H1 (cell line): Measurements from ENCODE around the gene NDRG2. TPM values are rescaled to one million over a fixed set of nuclear protein-coding genes. Genes with fewer than 3 reads are reported as not detected.

Experiments
- CTCF ChIA-PET: fragments of 300-600 bp; sonication (Branson Sonifier 250); formaldehyde crosslinking; loops from one replicate; lab custom pipeline; 2021; ENCODE audit not compliant: partially characterized antibody; lab: Charles Lee
- POLR2A ChIA-PET: fragments of 300-600 bp; sonication (Branson Sonifier 250); formaldehyde crosslinking; loops from one replicate; lab custom pipeline; 2021; ENCODE audit warnings: inconsistent platforms; ENCODE audit not compliant: partially characterized antibody; lab: Charles Lee
- DNase-seq, 2 experiments: peaks; one replicate each; pipeline versions ENCODE4 v3.0.0 to v3.0.0-alpha.2; 2010 to 2022; ENCODE audit warnings: low spot score in 2 of 2, low read depth in 1 of 2, mixed read lengths in 1 of 2
- FAIRE-seq: peaks from 2 replicates; lab custom pipeline; 2011; peaks lifted over from hg19 to GRCh38; lab: Jason Lieb, UNC
- H2AFZ ChIP-seq: 2 replicates; pipeline ENCODE4 v1.8.1; 2012; ENCODE audit warnings: low read length, inconsistent platforms
- H2AK5ac ChIP-seq: 2 replicates; pipeline ENCODE4 v1.6.1; 2013; ENCODE audit warnings: low read depth, low read length
- H2BK120ac ChIP-seq: replicated peaks from 2 replicates; pipeline ENCODE3; 2013; ENCODE audit warnings: low read depth, low read length, inconsistent platforms
- H2BK12ac ChIP-seq: 2 replicates; pipeline ENCODE4 v1.6.1; 2013; ENCODE audit warnings: low read depth, low read length
- H2BK15ac ChIP-seq: 2 replicates; pipeline ENCODE4 v1.6.1; 2013; ENCODE audit warnings: low read length
- H2BK20ac ChIP-seq: 2 replicates; pipeline ENCODE4 v1.6.1; 2013; ENCODE audit warnings: low read length
- H2BK5ac ChIP-seq: 2 replicates; pipeline ENCODE4 v1.6.1; 2013; ENCODE audit warnings: low read depth, low read length
- H3K14ac ChIP-seq: 2 replicates; pipeline ENCODE4 v1.6.1; 2013; ENCODE audit warnings: inconsistent platforms; ENCODE audit not compliant: insufficient read length
- H3K18ac ChIP-seq: 2 replicates; pipeline ENCODE4 v1.6.1; 2013; ENCODE audit warnings: low read length; ENCODE audit errors: extremely low read depth
- H3K23ac ChIP-seq: 2 replicates; pipeline ENCODE4 v1.6.1; 2013; ENCODE audit warnings: inconsistent platforms; ENCODE audit not compliant: insufficient read length
- H3K23me2 ChIP-seq: 2 replicates; pipeline ENCODE4 v1.6.1; 2013; ENCODE audit warnings: low read depth, low read length
- H3K27ac ChIP-seq: 2 replicates; pipeline ENCODE4 v1.6.1; 2011; ENCODE audit warnings: low read depth, low read length, inconsistent platforms
- H3K27me3 ChIP-seq, 4 experiments: replicated peaks in 1 of 4; 1 replicate in 1 of 4; 2 replicates in 3 of 4; pipeline versions ENCODE4 v1.6.1 to v1.8.1; 2011 to 2013; ENCODE audit warnings: low read length in 3 of 4, mild to moderate bottlenecking in 3 of 4, inconsistent platforms in 2 of 4, mixed read lengths in 2 of 4, moderate library complexity in 1 of 4; ENCODE audit not compliant: control insufficient read depth in 3 of 4, insufficient read depth in 3 of 4; ENCODE audit errors: extremely low read depth in 1 of 4
- H3K36me3 ChIP-seq, 4 experiments: 2 replicates each; pipeline versions ENCODE4 v1.6.1 to v1.8.1; 2011 to 2013; ENCODE audit warnings: mild to moderate bottlenecking in 4 of 4, low read length in 3 of 4, moderate library complexity in 2 of 4, control low read depth in 1 of 4, inconsistent platforms in 1 of 4; ENCODE audit not compliant: insufficient read depth in 4 of 4, control insufficient read depth in 2 of 4
- H3K4ac ChIP-seq: replicated peaks from 2 replicates; pipeline ENCODE3; 2013; ENCODE audit warnings: low read length, low read depth, mixed read lengths, inconsistent platforms; ENCODE audit not compliant: insufficient read length
- H3K4me1 ChIP-seq, 4 experiments: replicated peaks in 1 of 4; 1 replicate in 1 of 4; 2 replicates in 3 of 4; pipeline versions ENCODE4 v1.6.1 to v1.8.1; 2011 to 2013; ENCODE audit warnings: low read length in 3 of 4, inconsistent platforms in 2 of 4, mixed read lengths in 1 of 4; ENCODE audit not compliant: insufficient read depth in 4 of 4, control insufficient read depth in 3 of 4
- H3K4me2 ChIP-seq, 2 experiments: 2 replicates each; pipeline versions ENCODE4 v1.6.1 to v1.8.1; 2011 to 2013; ENCODE audit warnings: low read depth in 2 of 2, low read length in 2 of 2, control low read depth in 1 of 2, inconsistent platforms in 1 of 2, mild to moderate bottlenecking in 1 of 2; ENCODE audit not compliant: insufficient read depth in 1 of 2
- H3K4me3 ChIP-seq, 4 experiments: fragments of 200-600, 300-600 bp in 1 of 4; sonication (generic), shearing (Covaris generic), sonication (Bioruptor Twin) in 1 of 4; 2 replicates each; pipeline versions ENCODE4 v1.5.1 to v1.8.1; 2011 to 2016; ENCODE audit warnings: low read length in 4 of 4, low read depth in 3 of 4, control low read depth in 2 of 4, inconsistent platforms in 2 of 4, mild to moderate bottlenecking in 2 of 4, mixed read lengths in 1 of 4, moderate library complexity in 1 of 4; ENCODE audit not compliant: insufficient read depth in 2 of 4; ENCODE audit errors: extremely low read depth in 1 of 4
- H3K56ac ChIP-seq: replicated peaks from 2 replicates; pipeline ENCODE3; 2013; ENCODE audit warnings: low read depth, mild to moderate bottlenecking, mixed read lengths, low read length, inconsistent platforms; ENCODE audit not compliant: insufficient read length
- H3K79me1 ChIP-seq: 2 replicates; pipeline ENCODE4 v1.6.1; 2013; ENCODE audit warnings: low read depth, low read length, control low read depth
- H3K79me2 ChIP-seq, 2 experiments: 2 replicates each; pipeline versions ENCODE4 v1.6.1 to v1.8.1; 2012 to 2013; ENCODE audit warnings: low read length in 2 of 2, mild to moderate bottlenecking in 2 of 2, inconsistent platforms in 1 of 2; ENCODE audit not compliant: insufficient read depth in 2 of 2, control insufficient read depth in 1 of 2
- H3K9ac ChIP-seq, 4 experiments: replicated peaks in 1 of 4; 1 replicate in 1 of 4; 2 replicates in 3 of 4; pipeline versions ENCODE4 v1.6.1 to v1.8.1; 2011 to 2013; ENCODE audit warnings: low read depth in 3 of 4, low read length in 3 of 4, control low read depth in 2 of 4, mild to moderate bottlenecking in 2 of 4, moderate library complexity in 2 of 4, inconsistent platforms in 1 of 4; ENCODE audit errors: extremely low read depth in 1 of 4
- H3K9me3 ChIP-seq, 2 experiments: 2 replicates each; pipeline versions ENCODE4 v1.6.1 to v1.8.1; 2012 to 2013; ENCODE audit warnings: mild to moderate bottlenecking in 2 of 2, moderate library complexity in 2 of 2, control low read depth in 1 of 2, inconsistent platforms in 1 of 2, low read depth in 1 of 2, low read length in 1 of 2, mixed read lengths in 1 of 2; ENCODE audit not compliant: insufficient read depth in 2 of 2
- H4K20me1 ChIP-seq, 2 experiments: replicated peaks in 1 of 2; 2 replicates each; pipeline versions ENCODE3 to v1.8.1; 2011 to 2013; ENCODE audit warnings: inconsistent platforms in 2 of 2, low read length in 2 of 2, mild to moderate bottlenecking in 1 of 2; ENCODE audit not compliant: insufficient read depth in 2 of 2, control insufficient read depth in 1 of 2
- H4K5ac ChIP-seq: 2 replicates; pipeline ENCODE4 v1.6.1; 2013; ENCODE audit warnings: low read length, low read depth, mixed read lengths, inconsistent platforms; ENCODE audit not compliant: insufficient read length
- H4K8ac ChIP-seq: 2 replicates; pipeline ENCODE4 v1.8.0; 2013; ENCODE audit warnings: mild to moderate bottlenecking, moderate library complexity, low read length, inconsistent platforms; ENCODE audit not compliant: insufficient read depth; ENCODE audit errors: extremely low read depth
- H4K91ac ChIP-seq: replicated peaks from 2 replicates; pipeline ENCODE3; 2013; ENCODE audit warnings: low read length, mixed read lengths, inconsistent platforms; ENCODE audit not compliant: insufficient read length
- JUN ChIP-seq: IDR thresholded peaks from 2 replicates; pipeline ENCODE4 v1.6.1; 2011; ENCODE audit warnings: low read depth, mild to moderate bottlenecking, improper control_type of control experiment, low read length
- NRF1 ChIP-seq: IDR thresholded peaks from 2 replicates; pipeline ENCODE4 v1.6.1; 2011; ENCODE audit warnings: mild to moderate bottlenecking, low read depth, low read length, improper control_type of control experiment
- WGBS, 2 experiments: shearing (Covaris generic) in 1 of 2; methylation state at CpG; one replicate each; pipeline versions ENCODE4 v1.1.6 to v1.1.7; 2013 to 2015; ENCODE audit warnings: low lambda C conversion rate in 2 of 2, mixed read lengths in 2 of 2, inconsistent platforms in 1 of 2, low coverage in 1 of 2, missing lambda C conversion rate in 1 of 2; ENCODE audit not compliant: insufficient replicate concordance in 2 of 2, insufficient coverage in 1 of 2, insufficient read length in 1 of 2; ENCODE audit errors: extremely low coverage in 1 of 2, missing lambda C conversion rate in 1 of 2; 5-methylcytosine and 5-hydroxymethylcytosine counted together
- polyA plus RNA-seq, 7 experiments: library from polyadenylated mRNA; depleted of rRNA in 3 of 7; stranded (reverse) in 5 of 7; unstranded in 2 of 7; fragments of >200 nt in 5 of 7; fragments of 200-250 nt in 2 of 7; gene quantifications; 1 replicate in 5 of 7; 2 replicates in 1 of 7; 4 replicates in 1 of 7; pipeline versions ENCODE4 v1.2.1 to v1.2.3, GENCODE V29; 2011 to 2013; ENCODE audit warnings: missing spikeins in 2 of 7, mixed read lengths in 2 of 7
- total RNA-seq: library from RNA; stranded (reverse); fragmentation: NEBNext Ultra II Directional; extraction: Animal tissue kit (Norgen Biotek cat#: 25700); gene quantifications from 2 replicates; pipeline ENCODE4 v1.2.1, GENCODE V29; 2021

The NDRG2 gene
- total and polyA plus RNA-seq, 2 of the 8 experiments (the other 6 are each of a cell fraction or from before 2014, with no cell fraction given): 29.9 to 48.6 TPM

- no peaks in the 10 kb centered on the region for H3K9me3 ChIP-seq
- ChIA-PET CTCF (interaction anchor here (1.0 to 3.7 kb wide), 9 partner anchors 9 to 88 kb away, joined by 3 to 28 read pairs (median 4); partner anchors contain the start of gene RNASE8), POLR2A (interaction anchor here (0.6 to 1.3 kb wide), 2 partner anchors 9 to 470 kb away, joined by 3 read pairs; no protein-coding TSS in a partner anchor)
- H3K27me3 ChIP-seq: no peaks in the 10 kb centered on the region
- H3K4ac ChIP-seq: no peak overlapping the region
- H3K4me2 ChIP-seq: no peak overlapping the region
- H3K79me1 ChIP-seq: no peaks in the 10 kb centered on the region
- H2AFZ ChIP-seq: no peak overlapping the region
- no peak overlapping the region for H3K56ac ChIP-seq
- H4K91ac ChIP-seq: no peak overlapping the region
- no peak overlapping the region for H2BK12ac ChIP-seq
- H3K4me3 ChIP-seq: no peak overlapping the region
- no peak overlapping the region for H2BK120ac ChIP-seq
- no peak overlapping the region for H3K23ac ChIP-seq
- no peaks in the 10 kb centered on the region for H4K20me1 ChIP-seq
- no peak overlapping the region for H3K14ac ChIP-seq
- TF ChIP-seq NRF1: no peak
- TF ChIP-seq JUN: no peak
- TF ChIP-seq, all 59 proteins: peak for 0
- H2BK20ac ChIP-seq: no peak overlapping the region
- DNase-seq (no peak), FAIRE-seq (no peak)
- no peak overlapping the region for H2AK5ac ChIP-seq
- H3K27ac ChIP-seq: no peak overlapping the region
- H4K5ac ChIP-seq: no peak overlapping the region
- no peaks in the 10 kb centered on the region for H3K79me2 ChIP-seq
- H3K23me2 ChIP-seq: no peaks in the 10 kb centered on the region
- no peak overlapping the region for H2BK15ac ChIP-seq
- H3K36me3 ChIP-seq: no peaks in the 10 kb centered on the region
- no peak overlapping the region for H3K9ac ChIP-seq
- H3K4me1 ChIP-seq: no peaks in the 10 kb centered on the region
- no peak overlapping the region for H4K8ac ChIP-seq
- H2BK5ac ChIP-seq: no peak overlapping the region
- no peak overlapping the region for H3K18ac ChIP-seq
- WGBS, 2 experiments: 95% methylated on average over 2 of the region's 2 CpGs; no CpG with 5 or more reads in 1 of the 2 experiments
Observed at GRCh38 chr14:21048638-21049037, 23.8 kb upstream of the NDRG2 start.
